ENCODE results near the gene SELENON.
A peak's percentile ranks its signal among the peaks of the same experiment; 100 is the strongest.

Gene SELENON

GRCh38 chr1:25784575-25785051 lies 15.4 kb upstream of the SELENON start:
- no peak overlapping the region for H3K4me3 ChIP-seq (replicated peaks in 1 of 2; ENCODE audit: low read depth in 2 of 2, low read length in 2 of 2)
- no peak for TF ChIP-seq CTCF (IDR thresholded peaks at IDR 0.05; ENCODE audit: low read depth, low read length)
- DNase-seq (ENCODE audit: low read depth in 2 of 2): no peak

GRCh38 chr1:25785333-25786067 lies 14.5 kb upstream of the SELENON start:
- TF ChIP-seq CTCF (IDR thresholded peaks at IDR 0.05; ENCODE audit: low read depth, low read length): no peak
- no peak for DNase-seq (ENCODE audit: low read depth in 2 of 2)
- H3K4me3 ChIP-seq (replicated peaks in 1 of 2; ENCODE audit: low read depth in 2 of 2, low read length in 2 of 2): no peak overlapping the region

GRCh38 chr1:25786887-25787759 lies 12.9 kb upstream of the SELENON start:
- H3K4me3 ChIP-seq (replicated peaks in 1 of 2; ENCODE audit: low read depth in 2 of 2, low read length in 2 of 2): no peak overlapping the region

GRCh38 chr1:25787760-25788166 lies 12.2 kb upstream of the SELENON start:
- H3K4me3 ChIP-seq (replicated peaks in 1 of 2; ENCODE audit: low read depth in 2 of 2, low read length in 2 of 2): no peak overlapping the region
- TF ChIP-seq CTCF (IDR thresholded peaks at IDR 0.05; ENCODE audit: low read depth, low read length): no peak
- DNase-seq (ENCODE audit: low read depth in 2 of 2): no peak

More at GRCh38 chr1:25786887-25787759, 12.9 kb upstream of the SELENON start:
- TF ChIP-seq CTCF (IDR thresholded peaks at IDR 0.05; ENCODE audit: low read depth, low read length): no peak
- peak in 1 of 2 donors; percentile 35 for DNase-seq (ENCODE audit: low read depth in 2 of 2)

- DNase-seq (ENCODE audit: low read depth in 2 of 2): no peak
Observed at GRCh38 chr1:25790472-25790871, 9.5 kb upstream of the SELENON start.

GRCh38 chr1:25792115-25792514 lies 7.9 kb upstream of the SELENON start:
- H3K4me3 ChIP-seq (replicated peaks in 1 of 2; ENCODE audit: low read depth in 2 of 2, low read length in 2 of 2): no peak overlapping the region
- no peak for DNase-seq (ENCODE audit: low read depth in 2 of 2)
- TF ChIP-seq CTCF (IDR thresholded peaks at IDR 0.05; ENCODE audit: low read depth, low read length): no peak

More at GRCh38 chr1:25790472-25790871, 9.5 kb upstream of the SELENON start:
- no peak overlapping the region for H3K4me3 ChIP-seq (replicated peaks in 1 of 2; ENCODE audit: low read depth in 2 of 2, low read length in 2 of 2)
- no peak for TF ChIP-seq CTCF (IDR thresholded peaks at IDR 0.05; ENCODE audit: low read depth, low read length)

All from cardiac fibroblast (primary cell).